ENCODE data around the gene AMN. TPM values are rescaled to one million over a fixed set of nuclear protein-coding genes. Genes with fewer than 3 reads are reported as not detected.

AMN gene
- total RNA-seq, 3 donors from 2014 or later = 0.16 to 0.88 (median 0.66) TPM

DNA sequence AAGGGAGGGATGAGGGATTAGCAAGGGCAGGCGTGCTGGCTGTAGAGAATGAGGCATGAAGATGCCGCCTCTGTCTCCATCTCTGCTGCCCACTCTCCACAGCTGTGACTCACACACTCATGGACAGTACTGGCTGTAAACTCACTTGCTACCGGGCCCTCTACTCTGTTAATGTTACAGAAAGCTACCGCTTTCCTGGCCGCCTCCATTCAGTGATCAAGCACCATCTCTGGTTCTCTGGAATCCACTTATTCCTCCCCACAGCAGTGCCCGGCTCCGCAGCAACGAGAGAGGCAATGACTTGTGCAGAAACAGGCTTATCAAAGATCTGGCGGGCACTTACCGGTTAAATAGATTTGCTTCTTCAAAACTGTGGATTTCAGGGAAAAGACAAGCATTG lies 34.8 kb downstream of the AMN start:
- DNase-seq (ENCODE audit: low spot score in 2 of 2) = no peak
- H3K27me3 ChIP-seq = no peaks in the 10 kb centered on the region
- no peak overlapping the region for H3K4me3 ChIP-seq
- H3K27ac ChIP-seq = no peak overlapping the region
- H3K36me3 ChIP-seq = no peaks in the 10 kb centered on the region
- no peaks in the 10 kb centered on the region for H3K9me3 ChIP-seq
- intact Hi-C loops (cut with DNase I; ENCODE audit: low total_unique reads) = no loop called here
- no peak for TF ChIP-seq POLR2AphosphoS5 (IDR thresholded peaks at IDR 0.05)
- no peaks in the 10 kb centered on the region for H3K4me1 ChIP-seq

DNA sequence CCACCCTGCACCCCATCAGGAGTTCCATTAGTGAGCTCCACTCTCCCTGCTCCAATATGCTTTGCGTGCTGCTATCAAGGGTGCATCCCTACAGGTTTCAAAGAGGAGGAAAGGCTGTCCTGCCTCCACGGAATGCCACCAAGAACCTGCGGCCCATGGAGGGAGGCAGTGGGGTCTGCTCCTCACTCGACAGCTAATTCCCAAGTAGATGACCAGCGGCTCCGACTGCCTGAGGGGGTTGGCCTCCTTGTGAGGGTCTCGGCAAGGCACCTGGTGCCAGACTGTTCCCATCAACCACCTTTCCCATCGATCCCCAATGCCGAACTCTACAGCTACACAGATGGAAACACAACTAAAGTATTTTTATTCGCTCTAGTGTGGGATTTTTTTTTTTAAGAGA lies 36.0 kb downstream of the AMN start:
- no peak for DNase-seq (ENCODE audit: low spot score in 2 of 2)
- TF ChIP-seq POLR2AphosphoS5 (IDR thresholded peaks at IDR 0.05) (no peak), POLR2A (IDR thresholded peaks at IDR 0.05) (no peak)
- TF ChIP-seq, protein P1, sequence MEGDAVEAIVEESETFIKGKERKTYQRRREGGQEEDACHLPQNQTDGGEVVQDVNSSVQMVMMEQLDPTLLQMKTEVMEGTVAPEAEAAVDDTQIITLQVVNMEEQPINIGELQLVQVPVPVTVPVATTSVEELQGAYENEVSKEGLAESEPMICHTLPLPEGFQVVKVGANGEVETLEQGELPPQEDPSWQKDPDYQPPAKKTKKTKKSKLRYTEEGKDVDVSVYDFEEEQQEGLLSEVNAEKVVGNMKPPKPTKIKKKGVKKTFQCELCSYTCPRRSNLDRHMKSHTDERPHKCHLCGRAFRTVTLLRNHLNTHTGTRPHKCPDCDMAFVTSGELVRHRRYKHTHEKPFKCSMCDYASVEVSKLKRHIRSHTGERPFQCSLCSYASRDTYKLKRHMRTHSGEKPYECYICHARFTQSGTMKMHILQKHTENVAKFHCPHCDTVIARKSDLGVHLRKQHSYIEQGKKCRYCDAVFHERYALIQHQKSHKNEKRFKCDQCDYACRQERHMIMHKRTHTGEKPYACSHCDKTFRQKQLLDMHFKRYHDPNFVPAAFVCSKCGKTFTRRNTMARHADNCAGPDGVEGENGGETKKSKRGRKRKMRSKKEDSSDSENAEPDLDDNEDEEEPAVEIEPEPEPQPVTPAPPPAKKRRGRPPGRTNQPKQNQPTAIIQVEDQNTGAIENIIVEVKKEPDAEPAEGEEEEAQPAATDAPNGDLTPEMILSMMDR (IDR thresholded peaks at IDR 0.05) = no peak
- intact Hi-C loops (cut with DNase I; ENCODE audit: low total_unique reads) = no loop called here
- Histone ChIP-seq H3K4me3 (no peak overlapping the region), H3K27ac (no peak overlapping the region), H3K4me1 (no peaks in the 10 kb centered on the region), H3K27me3 (no peaks in the 10 kb centered on the region), H3K36me3 (no peaks in the 10 kb centered on the region), H3K9me3 (no peaks in the 10 kb centered on the region)

DNA sequence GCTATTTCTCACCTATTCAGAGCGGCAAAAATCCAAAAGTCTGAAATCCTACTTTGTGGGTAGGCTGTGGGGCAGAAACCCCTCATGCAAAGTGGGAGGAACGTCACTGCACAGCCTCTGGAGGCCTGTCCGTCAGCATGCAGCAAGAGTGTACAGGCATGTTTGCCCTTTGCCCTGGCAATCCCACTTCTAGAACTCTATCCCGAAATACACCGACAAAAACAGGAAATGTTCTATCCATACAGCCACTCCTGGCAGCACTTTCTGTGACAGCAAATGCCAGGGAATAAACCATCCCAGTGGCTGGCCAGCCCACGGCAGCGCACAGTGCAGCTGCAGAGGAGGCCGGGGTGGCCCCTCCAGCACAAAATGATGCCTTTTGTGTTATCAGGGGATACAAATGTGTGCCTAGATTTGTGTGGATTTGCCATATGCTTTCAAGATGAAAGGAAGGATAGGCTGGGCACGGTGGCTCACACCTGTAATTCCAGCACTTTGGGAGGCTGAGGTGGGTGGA lies 39.7 kb downstream of the AMN start:
- no peak for DNase-seq (ENCODE audit: low spot score in 2 of 2)
- Histone ChIP-seq H3K9me3 (no peaks in the 10 kb centered on the region), H3K4me1 (no peaks in the 10 kb centered on the region), H3K4me3 (no peak overlapping the region), H3K36me3 (peaks cover 10% of the 10 kb centered on the region), H3K27ac (no peak overlapping the region), H3K27me3 (no peaks in the 10 kb centered on the region)
- intact Hi-C loops (cut with DNase I; ENCODE audit: low total_unique reads) = no loop called here
- TF ChIP-seq, protein P1 (IDR thresholded peaks at IDR 0.05) = no peak
- TF ChIP-seq POLR2AphosphoS5 (IDR thresholded peaks at IDR 0.05) = no peak
- no peak for TF ChIP-seq POLR2A (IDR thresholded peaks at IDR 0.05)

- intact Hi-C loops (cut with DNase I; ENCODE audit: low total_unique reads) = no loop called here
- Histone ChIP-seq H3K27me3 (no peaks in the 10 kb centered on the region), H3K36me3 (peaks cover 10% of the 10 kb centered on the region), H3K9me3 (no peaks in the 10 kb centered on the region), H3K4me1 (no peaks in the 10 kb centered on the region), H3K27ac (no peak overlapping the region), H3K4me3 (no peak overlapping the region)
- DNase-seq (ENCODE audit: low spot score in 2 of 2) = no peak
- TF ChIP-seq, protein P1 (IDR thresholded peaks at IDR 0.05) = no peak
- TF ChIP-seq POLR2AphosphoS5 (IDR thresholded peaks at IDR 0.05) (no peak), POLR2A (IDR thresholded peaks at IDR 0.05) (no peak)
These were observed 41.8 kb downstream of the AMN start for GRCh38 chr14:102964152-102964730.

DNA sequence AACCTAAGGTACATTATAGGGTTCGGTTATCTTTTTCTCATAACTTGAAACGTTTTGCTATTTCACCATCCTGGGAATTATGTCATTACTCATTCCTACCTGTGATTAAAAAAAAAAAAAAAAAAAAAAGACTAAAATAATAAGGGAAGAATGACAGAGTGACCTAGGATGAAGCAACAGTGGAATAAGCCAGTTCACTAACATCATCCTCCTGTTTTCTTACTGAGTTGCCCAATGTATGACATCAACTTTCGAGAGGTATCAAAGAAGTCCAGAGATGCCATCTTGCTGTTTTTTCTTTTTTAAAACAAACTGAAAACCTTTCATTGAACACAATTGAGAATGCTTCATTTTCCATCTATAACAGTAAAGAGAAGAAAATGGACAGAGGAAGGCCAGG lies 42.8 kb downstream of the AMN start:
- Histone ChIP-seq H3K36me3 (peaks cover 20% of the 10 kb centered on the region), H3K4me1 (no peaks in the 10 kb centered on the region), H3K27ac (no peak overlapping the region), H3K9me3 (no peaks in the 10 kb centered on the region), H3K27me3 (no peaks in the 10 kb centered on the region), H3K4me3 (no peak overlapping the region)
- no peak for TF ChIP-seq POLR2AphosphoS5 (IDR thresholded peaks at IDR 0.05)
- TF ChIP-seq, protein P1 (IDR thresholded peaks at IDR 0.05) = no peak
- no peak for TF ChIP-seq POLR2A (IDR thresholded peaks at IDR 0.05)
- no peak for DNase-seq (ENCODE audit: low spot score in 2 of 2)
- intact Hi-C loops (cut with DNase I; ENCODE audit: low total_unique reads) = loop anchor here (5.0 kb wide), 1 partner anchor 433 kb away; no protein-coding TSS in a partner anchor

Data from breast epithelium (tissue), 4 donors.